HT1080 (cell line): ENCODE data around the gene SEPTIN10. TPM values are rescaled to one million over a fixed set of nuclear protein-coding genes. Genes with fewer than 3 reads are reported as not detected.
A peak's percentile ranks its signal among the peaks of the same experiment; 100 is the strongest.

Experiments
- DNase-seq: peaks from one replicate; pipeline ENCODE4 v3.0.0-alpha.2; 2015; ENCODE audit warnings: low read depth
- total RNA-seq: library from RNA; depleted of rRNA; stranded (reverse); fragments of >200 nt; shearing (Covaris generic); gene quantifications from 2 replicates; pipeline ENCODE4 v1.2.3, GENCODE V29; 2014

Gene SEPTIN10
- total RNA-seq, 1 experiment from 2014 or later = 45.2 TPM

GRCh38 chr2:109549016-109549590 lies 64.7 kb downstream of the SEPTIN10 start:
- no peak for DNase-seq

- no peak for DNase-seq
Observed at GRCh38 chr2:109547280-109547679, 66.5 kb downstream of the SEPTIN10 start.

GRCh38 chr2:109545828-109546713 lies 67.7 kb downstream of the SEPTIN10 start:
- peak; percentile 70 for DNase-seq

- DNase-seq = no peak
Observed at GRCh38 chr2:109542384-109542783, 71.4 kb downstream of the SEPTIN10 start.

- DNase-seq = no peak
Observed at GRCh38 chr2:109538546-109538945, 75.2 kb downstream of the SEPTIN10 start.

- DNase-seq = no peak
Observed at GRCh38 chr2:109537565-109538222, 76.1 kb downstream of the SEPTIN10 start.

GRCh38 chr2:109536556-109536955 lies 77.2 kb downstream of the SEPTIN10 start:
- DNase-seq = peak; percentile 42

GRCh38 chr2:109535217-109535946 lies 78.4 kb downstream of the SEPTIN10 start:
- no peak for DNase-seq

GRCh38 chr2:109533823-109534222 lies 79.9 kb downstream of the SEPTIN10 start:
- DNase-seq = no peak

- DNase-seq = no peak
Observed at GRCh38 chr2:109532728-109533076, 81.1 kb downstream of the SEPTIN10 start.

GRCh38 chr2:109531896-109532727 lies 81.7 kb downstream of the SEPTIN10 start:
- DNase-seq = no peak

- DNase-seq = no peak
Observed at GRCh38 chr2:109531221-109531620, 82.5 kb downstream of the SEPTIN10 start.

GRCh38 chr2:109530712-109531111 lies 83.1 kb downstream of the SEPTIN10 start:
- no peak for DNase-seq

- DNase-seq = no peak
Observed at GRCh38 chr2:109529532-109530449, 84.0 kb downstream of the SEPTIN10 start.

GRCh38 chr2:109528811-109529501 lies 84.8 kb downstream of the SEPTIN10 start:
- DNase-seq = no peak

- no peak for DNase-seq
Observed at GRCh38 chr2:109527846-109528705, 85.7 kb downstream of the SEPTIN10 start.

- no peak for DNase-seq
Observed at GRCh38 chr2:109527079-109527478, 86.7 kb downstream of the SEPTIN10 start.

- DNase-seq = no peak
Observed at GRCh38 chr2:109526442-109526970, 87.3 kb downstream of the SEPTIN10 start.
